Trophoblast cell (in vitro differentiated cells and primary cell): ENCODE results near the gene LRBA.
"Not testable (repeated sequence)": the region's sequence is repeated elsewhere in the genome, so short reads cannot be mapped to it uniquely, and the experiment has no call there.

Experiments
- DNase-seq, 2 donors: peaks; one replicate each; pipeline ENCODE4 v3.0.0-alpha.2; 2016
- H2AFZ ChIP-seq: 2 replicates; pipeline ENCODE4 v1.6.1; 2013; ENCODE audit warnings: low read length, moderate library complexity, mild to moderate bottlenecking; ENCODE audit not compliant: insufficient read depth, poor library complexity
- H2AK5ac ChIP-seq: 2 replicates; pipeline ENCODE4 v1.6.1; 2013; ENCODE audit warnings: mild to moderate bottlenecking, low read length
- H2BK120ac ChIP-seq: 2 replicates; pipeline ENCODE4 v1.6.1; 2013; ENCODE audit warnings: low read length, mild to moderate bottlenecking, moderate library complexity; ENCODE audit not compliant: insufficient read depth, poor library complexity
- H2BK12ac ChIP-seq: 2 replicates; pipeline ENCODE4 v1.6.1; 2013; ENCODE audit warnings: mild to moderate bottlenecking, low read length, moderate library complexity
- H2BK5ac ChIP-seq: 2 replicates; pipeline ENCODE4 v1.6.1; 2013; ENCODE audit warnings: low read length, low read depth, moderate library complexity, mild to moderate bottlenecking; ENCODE audit not compliant: poor library complexity
- H3K14ac ChIP-seq: 2 replicates; pipeline ENCODE4 v1.6.1; 2013; ENCODE audit warnings: mild to moderate bottlenecking, low read length
- H3K18ac ChIP-seq: 2 replicates; pipeline ENCODE4 v1.6.1; 2013; ENCODE audit warnings: mild to moderate bottlenecking, low read length
- H3K23ac ChIP-seq: 2 replicates; pipeline ENCODE4 v1.6.1; 2013; ENCODE audit warnings: low read length
- H3K27ac ChIP-seq: 2 replicates; pipeline ENCODE4 v1.5.1; 2013; ENCODE audit warnings: low read depth, mild to moderate bottlenecking, inconsistent platforms, low read length, moderate library complexity
- H3K27me3 ChIP-seq: 2 replicates; pipeline ENCODE4 v1.6.1; 2013; ENCODE audit warnings: inconsistent platforms, mild to moderate bottlenecking, low read length, moderate library complexity; ENCODE audit not compliant: insufficient read depth
- H3K36me3 ChIP-seq, 2 experiments: 1 replicate in 1 of 2; 2 replicates in 1 of 2; pipeline ENCODE4 v1.6.1; 2013; ENCODE audit warnings: low read length in 2 of 2, mild to moderate bottlenecking in 2 of 2, moderate library complexity in 1 of 2; ENCODE audit not compliant: insufficient read depth in 2 of 2, control insufficient read depth in 1 of 2
- H3K4ac ChIP-seq: 2 replicates; pipeline ENCODE4 v1.6.1; 2013; ENCODE audit warnings: low read depth, mild to moderate bottlenecking, low read length, moderate library complexity
- H3K4me1 ChIP-seq, 2 experiments: 1 replicate in 1 of 2; 2 replicates in 1 of 2; pipeline ENCODE4 v1.6.1; 2013; ENCODE audit warnings: low read length in 2 of 2, mild to moderate bottlenecking in 2 of 2, moderate library complexity in 1 of 2; ENCODE audit not compliant: insufficient read depth in 2 of 2, control insufficient read depth in 1 of 2
- H3K4me2 ChIP-seq: 2 replicates; pipeline ENCODE4 v1.6.1; 2013; ENCODE audit warnings: inconsistent platforms, mild to moderate bottlenecking, low read length, moderate library complexity
- H3K4me3 ChIP-seq: 2 replicates; pipeline ENCODE4 v1.5.1; 2013; ENCODE audit warnings: mild to moderate bottlenecking, low read depth, low read length, inconsistent platforms
- H3K79me1 ChIP-seq: one replicate; pipeline ENCODE4 v1.6.1; 2013; ENCODE audit warnings: low read length
- H3K79me2 ChIP-seq: 2 replicates; pipeline ENCODE4 v1.6.1; 2013; ENCODE audit warnings: low read length, mild to moderate bottlenecking; ENCODE audit not compliant: control insufficient read depth, insufficient read depth, poor library complexity
- H3K9ac ChIP-seq: 2 replicates; pipeline ENCODE4 v1.6.1; 2013; ENCODE audit warnings: mild to moderate bottlenecking, low read length
- H3K9me3 ChIP-seq: 2 replicates; pipeline ENCODE4 v1.6.1; 2013; ENCODE audit warnings: low read depth, mild to moderate bottlenecking, control low read depth, inconsistent platforms, low read length; ENCODE audit not compliant: insufficient read depth
- H4K12ac ChIP-seq: 2 replicates; pipeline ENCODE4 v1.6.1; 2013; ENCODE audit warnings: low read depth, mild to moderate bottlenecking, low read length, moderate library complexity
- H4K8ac ChIP-seq: 2 replicates; pipeline ENCODE4 v1.6.1; 2013; ENCODE audit warnings: low read depth, mild to moderate bottlenecking, low read length, moderate library complexity
- H4K91ac ChIP-seq: one replicate; pipeline ENCODE4 v1.6.1; 2013; ENCODE audit warnings: low read depth, mild to moderate bottlenecking, low read length, moderate library complexity
- WGBS: extraction: QIAGEN DNeasy Blood & Tissue Kit; methylation state at CpG from one replicate; pipeline ENCODE4 v1.1.7; 2013; ENCODE audit warnings: missing lambda C conversion rate; ENCODE audit not compliant: insufficient read length, insufficient coverage; ENCODE audit errors: extremely low coverage; 5-methylcytosine and 5-hydroxymethylcytosine counted together

Gene LRBA

GRCh38 chr4:151029006-151029405 lies 13.9 kb upstream of the LRBA start:
- H4K91ac ChIP-seq, H3K4ac ChIP-seq: not testable (repeated sequence)

GRCh38 chr4:151025759-151026158 lies 10.7 kb upstream of the LRBA start:
- no peaks in the 10 kb centered on the region for H3K79me1 ChIP-seq
- no CpG with 5 or more reads among the region's 3 CpGs for WGBS
- no peak overlapping the region for H3K14ac ChIP-seq
- no peak overlapping the region for H2AK5ac ChIP-seq
- no peak overlapping the region for H2BK120ac ChIP-seq
- no peak overlapping the region for H2BK12ac ChIP-seq
- H3K18ac ChIP-seq = no peak overlapping the region
- no peak overlapping the region for H2BK5ac ChIP-seq
- no peaks in the 10 kb centered on the region for H3K79me2 ChIP-seq
- no peak overlapping the region for H3K4ac ChIP-seq
- H3K4me3 ChIP-seq = no peak overlapping the region
- H4K91ac ChIP-seq = no peak overlapping the region
- no peaks in the 10 kb centered on the region for H3K4me1 ChIP-seq
- H3K4me2 ChIP-seq = no peak overlapping the region
- no peaks in the 10 kb centered on the region for H3K9me3 ChIP-seq
- no peak overlapping the region for H4K8ac ChIP-seq
- no peak overlapping the region for H2AFZ ChIP-seq
- H3K23ac ChIP-seq = no peak overlapping the region
- no peak overlapping the region for H3K27ac ChIP-seq
- no peaks in the 10 kb centered on the region for H3K27me3 ChIP-seq
- DNase-seq = no peak
- no peaks in the 10 kb centered on the region for H3K36me3 ChIP-seq
- no peak overlapping the region for H3K9ac ChIP-seq
- no peak overlapping the region for H4K12ac ChIP-seq

More at GRCh38 chr4:151029006-151029405, 13.9 kb upstream of the LRBA start:
- not testable (repeated sequence) for H3K4me2 ChIP-seq, H2AFZ ChIP-seq, DNase-seq, H4K12ac ChIP-seq, H3K79me2 ChIP-seq, H3K14ac ChIP-seq, H3K27ac ChIP-seq, H3K9me3 ChIP-seq, H2BK120ac ChIP-seq, H2BK12ac ChIP-seq, H3K9ac ChIP-seq, H3K36me3 ChIP-seq, H4K8ac ChIP-seq, H3K4me1 ChIP-seq, H2AK5ac ChIP-seq, H3K79me1 ChIP-seq, H3K4me3 ChIP-seq, H2BK5ac ChIP-seq, H3K23ac ChIP-seq, H3K18ac ChIP-seq, H3K27me3 ChIP-seq
- no CpG with 5 or more reads among the region's 10 CpGs for WGBS

GRCh38 chr4:151022586-151022985 lies 7.5 kb upstream of the LRBA start:
- Histone ChIP-seq H3K4me2 (no peak overlapping the region), H3K4me3 (no peak overlapping the region), H4K12ac (no peak overlapping the region), H3K4ac (no peak overlapping the region), H3K23ac (no peak overlapping the region), H2BK5ac (no peak overlapping the region), H4K8ac (no peak overlapping the region), H2BK120ac (no peak overlapping the region), H3K4me1 (no peaks in the 10 kb centered on the region), H4K91ac (no peak overlapping the region), H3K79me1 (no peaks in the 10 kb centered on the region), H2BK12ac (no peak overlapping the region), H3K79me2 (no peaks in the 10 kb centered on the region), H3K18ac (no peak overlapping the region), H3K9ac (no peak overlapping the region), H3K9me3 (no peaks in the 10 kb centered on the region), H2AFZ (no peak overlapping the region), H3K27me3 (no peaks in the 10 kb centered on the region), H3K14ac (no peak overlapping the region), H2AK5ac (no peak overlapping the region), H3K27ac (no peak overlapping the region), H3K36me3 (no peaks in the 10 kb centered on the region)
- no peak for DNase-seq
- no CpG with 5 or more reads among the region's 2 CpGs for WGBS

GRCh38 chr4:151021637-151022334 lies 6.7 kb upstream of the LRBA start:
- no peaks in the 10 kb centered on the region for H3K79me1 ChIP-seq

More at GRCh38 chr4:151021637-151022334, 6.7 kb upstream of the LRBA start:
- Histone ChIP-seq H3K9ac (no peak overlapping the region), H2BK5ac (no peak overlapping the region), H3K27me3 (no peaks in the 10 kb centered on the region), H2AFZ (no peak overlapping the region), H3K9me3 (no peaks in the 10 kb centered on the region), H3K79me2 (no peaks in the 10 kb centered on the region), H3K36me3 (no peaks in the 10 kb centered on the region), H3K4me2 (no peak overlapping the region), H4K8ac (no peak overlapping the region), H4K12ac (no peak overlapping the region), H4K91ac (no peak overlapping the region), H3K14ac (no peak overlapping the region), H3K4me3 (no peak overlapping the region), H3K4me1 (peaks cover 0 to 2% of the 10 kb centered on the region in 2 experiments), H3K18ac (no peak overlapping the region), H3K4ac (no peak overlapping the region), H2AK5ac (no peak overlapping the region), H2BK12ac (no peak overlapping the region), H3K23ac (no peak overlapping the region), H2BK120ac (no peak overlapping the region), H3K27ac (no peak overlapping the region)
- DNase-seq = no peak
- WGBS = no CpG with 5 or more reads among the region's 1 CpG
